ENCODE results near the gene TCEAL7. TPM values are rescaled to one million over a fixed set of nuclear protein-coding genes. Genes with fewer than 3 reads are reported as not detected.
"Not testable (repeated sequence)": the region's sequence is repeated elsewhere in the genome, so short reads cannot be mapped to it uniquely, and the experiment has no call there.

TCEAL7 gene
- total and polyA plus RNA-seq, 2 donors (not counting 3 experiments of a cell fraction or from before 2014, with no cell fraction given), result 4.2 to 10.5 TPM

GRCh38 chrX:103304705-103305104 is 25.3 kb upstream of the TCEAL7 start:
- no peaks in the 10 kb centered on the region for H3K79me2 ChIP-seq (ENCODE audit: control insufficient read depth, insufficient read depth, low read length)
- no peaks in the 10 kb centered on the region for H3K9me3 ChIP-seq (replicated peaks; ENCODE audit: control insufficient read depth, insufficient read depth, low read length)
- FAIRE-seq (no peak), DNase-seq (ENCODE audit: low read depth, low spot score) (no peak)
- BruUV-seq (replicated peaks), result no TSS peak
- no peak overlapping the region for H3K9ac ChIP-seq (replicated peaks; ENCODE audit: extremely low read depth, insufficient read depth, low read length)
- H4K20me1 ChIP-seq (replicated peaks; ENCODE audit: control insufficient read depth, extremely low read depth, insufficient read depth, low read length), result no peaks in the 10 kb centered on the region
- peaks cover 5 to 8% of the 10 kb centered on the region in 2 experiments for H3K27me3 ChIP-seq (ENCODE audit: control insufficient read depth in 2 of 2, insufficient read depth in 2 of 2, low read length in 2 of 2)
- no peak overlapping the region for H3K4me2 ChIP-seq (ENCODE audit: insufficient read depth, low read length)
- no peaks in the 10 kb centered on the region for H3K4me1 ChIP-seq (ENCODE audit: control insufficient read depth, extremely low read depth, insufficient read depth, low read length)
- H3K36me3 ChIP-seq (ENCODE audit: control insufficient read depth in 2 of 2, extremely low read depth in 1 of 2, insufficient read depth in 2 of 2, low read length in 2 of 2), result no peaks in the 10 kb centered on the region
- dilution Hi-C loops (cut with MboI; ENCODE audit: extremely low pct_ligation_motif_present, low sequenced_read_pairs) (no loop called here), intact Hi-C loops (cut with micrococcal nuclease) (no loop called here)
- TF ChIP-seq CTCF (IDR thresholded peaks at IDR 0.05; ENCODE audit: extremely low read depth in 1 of 2, insufficient read depth in 1 of 2, low read depth in 1 of 2, low read length in 2 of 2) (no peak), POLR2AphosphoS5 (IDR thresholded peaks at IDR 0.05; ENCODE audit: insufficient read depth, low read depth, low read length) (no peak), POLR2A (IDR thresholded peaks at IDR 0.05; ENCODE audit: low read depth, low read length) (no peak), JUN (IDR thresholded peaks at IDR 0.05; ENCODE audit: borderline replicate concordance, insufficient read depth, insufficient read length, low read depth) (no peak), GATA2 (IDR thresholded peaks at IDR 0.05; ENCODE audit: insufficient read depth, insufficient read length, low read depth, low read length) (no peak), MYC (IDR thresholded peaks at IDR 0.05; ENCODE audit: low read depth, low read length) (no peak), FOS (IDR thresholded peaks at IDR 0.05; ENCODE audit: borderline replicate concordance, insufficient read depth, low read length) (no peak), MAX (IDR thresholded peaks at IDR 0.05; ENCODE audit: insufficient read depth, insufficient read length) (no peak), EZH2 (IDR thresholded peaks at IDR 0.05; ENCODE audit: borderline replicate concordance, low read depth, low read length, severe bottlenecking) (no peak)
- H3K4me3 ChIP-seq (replicated peaks in 1 of 3; ENCODE audit: insufficient read depth in 1 of 3, low read depth in 1 of 3, low read length in 3 of 3), result no peak overlapping the region
- POLR2A ChIA-PET, result no interaction called here
- CTCF ChIA-PET, result no interaction called here
- no peak overlapping the region for H3K27ac ChIP-seq (ENCODE audit: insufficient read depth, low read depth, low read length)
- H2AFZ ChIP-seq (ENCODE audit: low read depth, low read length), result no peak overlapping the region
- H3K9me1 ChIP-seq (replicated peaks; ENCODE audit: control insufficient read depth, extremely low read depth, insufficient read depth, low read length), result no peaks in the 10 kb centered on the region

GRCh38 chrX:103305666-103306065 is 24.4 kb upstream of the TCEAL7 start:
- dilution Hi-C loops (cut with MboI; ENCODE audit: extremely low pct_ligation_motif_present, low sequenced_read_pairs), result not testable (repeated sequence)

More at GRCh38 chrX:103305666-103306065, 24.4 kb upstream of the TCEAL7 start:
- H2AFZ ChIP-seq (ENCODE audit: low read depth, low read length); H3K9me1 ChIP-seq (replicated peaks; ENCODE audit: control insufficient read depth, extremely low read depth, insufficient read depth, low read length); H3K27ac ChIP-seq (ENCODE audit: insufficient read depth, low read depth, low read length); intact Hi-C loops (cut with micrococcal nuclease); H3K27me3 ChIP-seq (ENCODE audit: control insufficient read depth in 2 of 2, insufficient read depth in 2 of 2, low read length in 2 of 2); H3K4me1 ChIP-seq (ENCODE audit: control insufficient read depth, extremely low read depth, insufficient read depth, low read length); H3K36me3 ChIP-seq (ENCODE audit: control insufficient read depth in 2 of 2, extremely low read depth in 1 of 2, insufficient read depth in 2 of 2, low read length in 2 of 2); POLR2A ChIA-PET; CTCF ChIA-PET; FAIRE-seq; DNase-seq (ENCODE audit: low read depth, low spot score); H3K79me2 ChIP-seq (ENCODE audit: control insufficient read depth, insufficient read depth, low read length); H4K20me1 ChIP-seq (replicated peaks; ENCODE audit: control insufficient read depth, extremely low read depth, insufficient read depth, low read length); H3K4me3 ChIP-seq (replicated peaks in 1 of 3; ENCODE audit: insufficient read depth in 1 of 3, low read depth in 1 of 3, low read length in 3 of 3); H3K4me2 ChIP-seq (ENCODE audit: insufficient read depth, low read length); BruUV-seq (replicated peaks); H3K9ac ChIP-seq (replicated peaks; ENCODE audit: extremely low read depth, insufficient read depth, low read length); H3K9me3 ChIP-seq (replicated peaks; ENCODE audit: control insufficient read depth, insufficient read depth, low read length): not testable (repeated sequence)
